VCaP (cell line): ENCODE measurements around the gene AGPAT2.

Source experiments
- H3K27ac ChIP-seq: fragments of 450-650 bp; 2 replicates; pipeline ENCODE4 v1.5.1; 2017
- TF ChIP-seq, protein P1 (sequence below): fragments of 450-650 bp; conservative IDR thresholded peaks from 2 replicates; pipeline ENCODE4 v1.5.1; 2017; ENCODE audit warnings: mild to moderate bottlenecking, moderate library complexity

Gene AGPAT2

GRCh38 chr9:136673975-136674785, 13.1 kb downstream of the AGPAT2 start:
- no peak overlapping the region for H3K27ac ChIP-seq
- TF ChIP-seq, protein P1, sequence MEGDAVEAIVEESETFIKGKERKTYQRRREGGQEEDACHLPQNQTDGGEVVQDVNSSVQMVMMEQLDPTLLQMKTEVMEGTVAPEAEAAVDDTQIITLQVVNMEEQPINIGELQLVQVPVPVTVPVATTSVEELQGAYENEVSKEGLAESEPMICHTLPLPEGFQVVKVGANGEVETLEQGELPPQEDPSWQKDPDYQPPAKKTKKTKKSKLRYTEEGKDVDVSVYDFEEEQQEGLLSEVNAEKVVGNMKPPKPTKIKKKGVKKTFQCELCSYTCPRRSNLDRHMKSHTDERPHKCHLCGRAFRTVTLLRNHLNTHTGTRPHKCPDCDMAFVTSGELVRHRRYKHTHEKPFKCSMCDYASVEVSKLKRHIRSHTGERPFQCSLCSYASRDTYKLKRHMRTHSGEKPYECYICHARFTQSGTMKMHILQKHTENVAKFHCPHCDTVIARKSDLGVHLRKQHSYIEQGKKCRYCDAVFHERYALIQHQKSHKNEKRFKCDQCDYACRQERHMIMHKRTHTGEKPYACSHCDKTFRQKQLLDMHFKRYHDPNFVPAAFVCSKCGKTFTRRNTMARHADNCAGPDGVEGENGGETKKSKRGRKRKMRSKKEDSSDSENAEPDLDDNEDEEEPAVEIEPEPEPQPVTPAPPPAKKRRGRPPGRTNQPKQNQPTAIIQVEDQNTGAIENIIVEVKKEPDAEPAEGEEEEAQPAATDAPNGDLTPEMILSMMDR = no peak

DNA sequence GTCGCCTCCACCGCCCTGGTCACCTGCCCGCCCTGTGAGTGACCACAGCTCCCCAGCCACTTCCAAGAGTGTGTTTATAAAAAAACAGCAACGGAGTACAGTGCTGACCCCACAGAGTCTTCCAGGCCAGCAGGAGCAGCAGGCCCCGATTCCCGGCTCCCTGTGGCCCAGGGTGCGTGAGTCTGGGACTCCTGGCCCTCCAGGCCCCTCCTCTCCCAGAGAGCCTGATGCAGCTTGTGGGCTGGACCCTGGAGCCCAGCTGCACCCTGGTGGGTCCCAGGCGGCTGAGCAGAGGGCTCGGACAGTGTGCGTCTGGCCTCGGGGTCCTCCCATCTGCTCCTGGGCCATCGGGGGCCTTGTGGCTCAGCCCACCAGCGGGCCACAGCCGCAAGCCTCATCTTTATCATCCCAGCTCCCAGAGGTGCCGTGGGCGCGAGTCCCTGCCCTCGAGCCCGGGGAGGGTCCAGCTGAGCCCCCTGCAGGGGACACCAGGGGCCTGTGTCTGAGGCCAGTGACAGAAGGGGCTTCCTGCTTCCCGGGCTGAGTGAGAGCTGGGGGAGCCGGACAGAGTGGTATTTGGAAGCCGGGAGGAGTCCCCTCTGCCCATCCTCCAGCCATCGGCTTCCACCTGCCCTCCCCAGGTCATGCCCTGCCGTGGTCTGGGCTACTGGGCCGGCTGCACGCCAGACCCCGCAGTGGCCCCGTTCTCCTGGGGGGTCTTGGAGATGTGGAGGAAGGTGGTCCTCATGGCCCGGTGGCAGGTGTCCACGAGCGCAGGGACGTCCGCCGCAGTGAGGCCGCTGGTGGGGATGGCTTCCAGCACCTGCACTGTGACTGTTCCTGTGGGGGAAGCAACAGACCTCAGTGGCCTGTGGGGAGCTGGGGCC, 13.9 kb downstream of the AGPAT2 start:
- H3K27ac ChIP-seq = no peak overlapping the region
- TF ChIP-seq, protein P1 = no peak

DNA sequence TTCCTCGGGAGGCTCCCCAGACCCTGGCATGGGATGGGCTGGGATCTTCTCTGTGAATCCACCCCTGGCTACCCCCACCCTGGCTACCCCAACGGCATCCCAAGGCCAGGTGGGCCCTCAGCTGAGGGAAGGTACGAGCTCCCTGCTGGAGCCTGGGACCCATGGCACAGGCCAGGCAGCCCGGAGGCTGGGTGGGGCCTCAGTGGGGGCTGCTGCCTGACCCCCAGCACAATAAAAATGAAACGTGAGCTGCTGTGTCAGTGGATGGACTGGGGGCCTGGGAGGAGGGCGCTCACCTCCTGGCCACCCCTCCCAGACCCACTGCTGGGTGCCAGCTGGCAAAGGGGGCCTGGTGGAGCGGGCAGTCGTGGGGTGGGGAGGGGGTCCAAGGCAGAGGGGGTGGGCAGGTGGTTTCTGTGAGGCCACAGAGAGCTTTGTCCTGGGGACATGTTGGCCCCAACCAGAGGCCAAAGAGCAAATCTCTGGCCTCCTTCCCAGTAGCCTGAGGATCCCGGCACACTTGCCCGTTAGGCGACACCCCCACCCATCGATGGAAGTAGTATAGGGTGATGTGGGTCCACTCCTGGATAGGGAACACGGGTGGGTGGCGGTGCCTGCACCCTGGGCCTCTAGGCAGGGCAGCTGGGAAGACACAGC, 14.7 kb downstream of the AGPAT2 start:
- TF ChIP-seq, protein P1 = no peak
- no peak overlapping the region for H3K27ac ChIP-seq

- H3K27ac ChIP-seq = no peak overlapping the region
These were observed 15.4 kb downstream of the AGPAT2 start for GRCh38 chr9:136671646-136672430.

GRCh38 chr9:136671254-136671614, 16.0 kb downstream of the AGPAT2 start:
- H3K27ac ChIP-seq = no peak overlapping the region
- TF ChIP-seq, protein P1 = no peak

More at GRCh38 chr9:136671646-136672430, 15.4 kb downstream of the AGPAT2 start:
- TF ChIP-seq, protein P1 = peak; percentile 89

DNA sequence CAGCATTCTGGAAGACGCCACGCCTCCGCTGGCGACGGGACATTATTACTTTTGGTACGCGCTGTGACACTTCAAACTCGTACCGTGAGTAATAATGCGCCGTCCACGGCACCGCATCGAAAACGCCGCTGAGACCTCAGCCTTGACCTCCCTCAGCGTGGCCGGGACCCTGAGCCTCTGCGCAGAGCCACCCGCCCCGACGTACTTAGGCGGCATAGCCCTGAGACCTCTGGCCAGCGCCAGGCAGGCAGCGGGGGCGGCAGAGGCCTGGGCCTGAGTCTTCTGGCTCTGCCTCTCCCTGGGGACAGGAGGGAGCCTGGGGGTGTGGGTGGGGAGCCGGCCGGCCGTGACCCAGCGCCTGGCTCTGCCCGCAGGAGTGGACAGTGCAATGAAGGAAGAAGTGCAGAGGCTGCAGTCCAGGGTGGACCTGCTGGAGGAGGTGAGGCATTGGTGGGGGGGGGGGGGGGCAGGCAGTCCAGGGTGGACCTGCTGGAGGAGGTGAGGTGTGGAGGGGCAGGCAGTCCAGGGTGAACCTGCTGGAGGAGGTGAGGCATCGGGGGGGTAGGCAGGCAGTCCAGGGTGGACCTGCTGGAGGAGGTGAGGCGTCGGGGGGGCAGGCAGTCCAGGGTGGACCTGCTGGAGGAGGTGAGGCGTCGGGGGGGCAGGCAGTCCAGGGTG, 16.5 kb downstream of the AGPAT2 start:
- TF ChIP-seq, protein P1 = no peak
- H3K27ac ChIP-seq = no peak overlapping the region
